Endodermal cell (in vitro differentiated cells): ENCODE measurements around the gene OR2AP1. TPM values are rescaled to one million over a fixed set of nuclear protein-coding genes. Genes with fewer than 3 reads are reported as not detected.
"Not testable (repeated sequence)": the region's sequence is repeated elsewhere in the genome, so short reads cannot be mapped to it uniquely, and the experiment has no call there.

Experiments used
- DNase-seq: peaks from one replicate; pipeline ENCODE4 v3.0.0-alpha.2; 2017
- H3K27ac ChIP-seq: 2 replicates; pipeline ENCODE4 v1.5.1; 2013; ENCODE audit warnings: mild to moderate bottlenecking, low read depth, low read length, moderate library complexity
- H3K27me3 ChIP-seq: 2 replicates; pipeline ENCODE4 v1.6.1; 2013; ENCODE audit warnings: mild to moderate bottlenecking, low read length, moderate library complexity; ENCODE audit not compliant: insufficient read depth, control insufficient read depth, poor library complexity, severe bottlenecking
- H3K36me3 ChIP-seq: 2 replicates; pipeline ENCODE4 v1.7.0; 2013; ENCODE audit warnings: mild to moderate bottlenecking, low read length, moderate library complexity; ENCODE audit not compliant: control insufficient read depth, insufficient read depth
- H3K4me1 ChIP-seq: one replicate; pipeline ENCODE4 v1.7.0; 2013; ENCODE audit warnings: low read length; ENCODE audit not compliant: control insufficient read depth, insufficient read depth
- H3K4me3 ChIP-seq: 2 replicates; pipeline ENCODE4 v1.5.1; 2013; ENCODE audit warnings: mild to moderate bottlenecking, low read length, moderate library complexity
- H3K9ac ChIP-seq: 2 replicates; pipeline ENCODE4 v1.6.1; 2013; ENCODE audit warnings: mild to moderate bottlenecking, low read length, moderate library complexity; ENCODE audit not compliant: poor library complexity, severe bottlenecking; ENCODE audit errors: extremely low read depth
- H3K9me3 ChIP-seq: 2 replicates; pipeline ENCODE4 v1.6.1; 2013; ENCODE audit warnings: mild to moderate bottlenecking, low read length, moderate library complexity; ENCODE audit not compliant: control insufficient read depth
- H3K27ac Mint-ChIP-seq: 2 replicates; pipeline ENCODE4 v1.8.0; 2020; ENCODE audit warnings: mixed read lengths
- H3K27me3 Mint-ChIP-seq: 2 replicates; pipeline ENCODE4 v1.8.0; 2021; ENCODE audit warnings: mild to moderate bottlenecking, mixed read lengths; ENCODE audit not compliant: insufficient read depth
- H3K36me3 Mint-ChIP-seq: 2 replicates; pipeline ENCODE4 v1.8.0; 2020; ENCODE audit warnings: low read depth, mixed read lengths
- H3K4me1 Mint-ChIP-seq: 2 replicates; pipeline ENCODE4 v1.8.0; 2020; ENCODE audit warnings: mixed read lengths
- H3K4me3 Mint-ChIP-seq: 2 replicates; pipeline ENCODE4 v1.8.0; 2020; ENCODE audit warnings: mild to moderate bottlenecking, moderate library complexity, mixed read lengths
- H3K9me3 Mint-ChIP-seq: 2 replicates; pipeline ENCODE4 v1.8.0; 2020; ENCODE audit warnings: mild to moderate bottlenecking, mixed read lengths
- CTCF ChIP-seq: fragments of 200-600 bp; sonication (generic); conservative IDR thresholded peaks from 2 replicates; pipeline ENCODE4 v1.5.0; 2021; ENCODE audit warnings: antibody characterized with exemption, mild to moderate bottlenecking
- WGBS, 2 experiments: methylation state at CpG; one replicate each; pipeline versions ENCODE4 v1.1.5 to v1.1.7; 2013; ENCODE audit warnings: missing lambda C conversion rate in 2 of 2, mixed read lengths in 1 of 2; ENCODE audit not compliant: insufficient coverage in 1 of 2, insufficient read length in 1 of 2; 5-methylcytosine and 5-hydroxymethylcytosine counted together
- total RNA-seq, 2 donors: library from RNA; stranded (reverse); fragmentation: NEBNext Ultra II Directional in 1 of 2; extraction: Animal tissue kit (Norgen Biotek cat#: 25700) in 1 of 2; gene quantifications; 2 replicates in 1 of 2; 3 replicates in 1 of 2; pipeline ENCODE4 v1.2.1, GENCODE V29; 2021

Gene OR2AP1
- total RNA-seq, 2 donors from 2014 or later = not detected

- no peaks in the 10 kb centered on the region for H3K4me1 Mint-ChIP-seq
- Histone ChIP-seq H3K36me3 (no peaks in the 10 kb centered on the region), H3K9ac (no peak overlapping the region), H3K27me3 (no peaks in the 10 kb centered on the region), H3K4me1 (no peaks in the 10 kb centered on the region), H3K9me3 (no peaks in the 10 kb centered on the region), H3K27ac (no peak overlapping the region), H3K4me3 (no peak overlapping the region)
- peaks cover 2% of the 10 kb centered on the region for H3K27me3 Mint-ChIP-seq
- H3K36me3 Mint-ChIP-seq = peaks cover 6% of the 10 kb centered on the region
- peaks cover 30% of the 10 kb centered on the region for H3K9me3 Mint-ChIP-seq
- no peak for TF ChIP-seq CTCF
- no peak overlapping the region for H3K27ac Mint-ChIP-seq
- no peak overlapping the region for H3K4me3 Mint-ChIP-seq
- 80 to 98% methylated on average over 1 to 2 of the region's 2 CpGs for WGBS, 2 experiments
- DNase-seq = no peak
Observed at GRCh38 chr12:55585817-55586216, 13.5 kb downstream of the OR2AP1 start.

GRCh38 chr12:55590152-55590551 lies 17.9 kb downstream of the OR2AP1 start:
- peaks cover 43% of the 10 kb centered on the region for H3K9me3 Mint-ChIP-seq
- H3K9me3 ChIP-seq, H3K4me3 Mint-ChIP-seq, H3K36me3 ChIP-seq, H3K4me3 ChIP-seq, H3K27me3 Mint-ChIP-seq, H3K27ac ChIP-seq, H3K27me3 ChIP-seq, H3K4me1 Mint-ChIP-seq, H3K36me3 Mint-ChIP-seq, H3K27ac Mint-ChIP-seq, H3K9ac ChIP-seq, H3K4me1 ChIP-seq: not testable (repeated sequence)
- DNase-seq = peak; percentile 51
- 70 to 81% methylated on average over 9 to 12 of the region's 12 CpGs for WGBS, 2 experiments

GRCh38 chr12:55607821-55608594 lies 35.7 kb downstream of the OR2AP1 start:
- Histone ChIP-seq H3K4me3 (no peak overlapping the region), H3K27me3 (no peaks in the 10 kb centered on the region), H3K36me3 (no peaks in the 10 kb centered on the region), H3K9ac (no peak overlapping the region), H3K4me1 (no peaks in the 10 kb centered on the region), H3K27ac (no peak overlapping the region), H3K9me3 (no peaks in the 10 kb centered on the region)
- no peak for DNase-seq
- Mint-ChIP-seq H3K36me3 (no peaks in the 10 kb centered on the region), H3K27me3 (peaks cover 12% of the 10 kb centered on the region), H3K4me1 (peaks cover 29% of the 10 kb centered on the region), H3K27ac (peak overlapping the region; percentile 4), H3K9me3 (peaks cover 2% of the 10 kb centered on the region), H3K4me3 (no peak overlapping the region)
- TF ChIP-seq CTCF = no peak
- 83 to 90% methylated on average over 1 to 8 of the region's 8 CpGs for WGBS, 2 experiments
